Activated T-cell treated with anti-CD3 and anti-CD28 coated beads for 1 hour (primary cell): Measurements from ENCODE around the gene BCAS4.
"Not testable (repeated sequence)": the region's sequence is repeated elsewhere in the genome, so short reads cannot be mapped to it uniquely, and the experiment has no call there.

Source experiments
- DNase-seq: peaks from one replicate; pipeline ENCODE4 v3.0.0-alpha.2; 2020; ENCODE audit warnings: low read depth

Gene BCAS4, protein sequence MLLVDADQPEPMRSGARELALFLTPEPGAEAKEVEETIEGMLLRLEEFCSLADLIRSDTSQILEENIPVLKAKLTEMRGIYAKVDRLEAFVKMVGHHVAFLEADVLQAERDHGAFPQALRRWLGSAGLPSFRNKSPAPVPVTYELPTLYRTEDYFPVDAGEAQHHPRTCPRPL

GRCh38 chr20:50794846-50795634 is at the start of gene BCAS4:
BCAS4 (plus strand) TSS chr20:50795061; CDS start chr20:50795084, 23 bp downstream.
- peak; percentile 74 for DNase-seq

DNA sequence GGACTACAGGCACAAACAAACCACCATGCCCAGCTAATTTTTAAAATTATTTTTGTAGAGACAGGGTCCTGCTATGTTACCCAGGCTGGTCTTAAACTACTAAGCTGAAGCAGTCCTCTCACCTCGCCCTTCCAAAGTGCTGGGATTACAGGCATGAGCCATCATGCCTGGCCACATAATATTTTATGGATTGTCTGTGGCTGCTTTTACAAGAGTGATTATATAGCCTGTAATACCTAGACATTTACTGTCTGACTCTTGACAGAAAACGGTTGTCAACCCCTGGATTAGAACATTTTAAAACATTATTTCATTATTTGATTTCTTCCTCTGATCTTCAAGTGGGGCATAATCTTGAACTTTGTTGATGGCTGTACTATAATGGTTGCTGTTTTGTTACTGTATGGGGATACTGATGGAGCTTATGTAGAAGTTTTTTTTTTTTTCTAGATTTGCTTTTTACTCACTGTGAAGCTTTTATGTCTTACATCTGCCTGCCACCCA is 49.2 kb upstream of the BCAS4 start:
- no peak for DNase-seq

DNA sequence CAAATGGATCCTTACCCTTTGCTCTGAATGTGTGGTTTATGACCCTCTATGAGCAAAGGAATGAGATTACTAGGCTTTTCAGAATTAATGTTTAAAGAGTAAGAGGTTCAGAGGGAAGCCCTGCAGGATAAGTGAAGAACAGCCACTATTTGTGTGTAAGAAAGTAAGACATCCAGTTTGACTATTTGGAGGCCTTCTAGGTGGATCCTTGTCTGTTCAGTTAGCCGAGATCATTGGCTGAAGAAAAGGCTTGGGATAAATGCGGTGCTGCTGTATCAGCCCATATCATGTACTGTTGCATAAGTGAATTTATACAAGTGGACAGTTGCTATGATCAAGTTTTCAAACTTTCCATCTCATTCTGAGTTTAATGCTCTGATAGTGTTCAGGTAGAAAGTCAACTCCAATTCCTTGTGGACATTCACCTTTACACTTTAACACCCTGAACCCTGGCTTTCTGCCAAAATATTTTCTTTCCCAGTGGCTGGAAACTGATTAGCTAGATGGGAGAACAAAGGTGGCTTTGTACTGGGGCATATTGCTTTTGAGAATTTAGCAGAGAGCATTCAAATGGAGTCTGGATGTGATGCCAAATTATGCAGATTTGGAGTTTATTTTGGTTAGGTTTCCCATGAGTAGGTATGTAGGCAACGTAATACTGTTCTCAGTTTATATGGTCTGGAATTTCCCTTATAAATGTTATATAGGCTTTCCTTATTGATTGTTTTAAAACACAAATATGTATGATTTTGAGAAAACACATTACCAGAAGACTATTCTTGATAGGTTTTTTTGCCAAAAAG is 48.5 kb upstream of the BCAS4 start:
- DNase-seq = no peak

DNA sequence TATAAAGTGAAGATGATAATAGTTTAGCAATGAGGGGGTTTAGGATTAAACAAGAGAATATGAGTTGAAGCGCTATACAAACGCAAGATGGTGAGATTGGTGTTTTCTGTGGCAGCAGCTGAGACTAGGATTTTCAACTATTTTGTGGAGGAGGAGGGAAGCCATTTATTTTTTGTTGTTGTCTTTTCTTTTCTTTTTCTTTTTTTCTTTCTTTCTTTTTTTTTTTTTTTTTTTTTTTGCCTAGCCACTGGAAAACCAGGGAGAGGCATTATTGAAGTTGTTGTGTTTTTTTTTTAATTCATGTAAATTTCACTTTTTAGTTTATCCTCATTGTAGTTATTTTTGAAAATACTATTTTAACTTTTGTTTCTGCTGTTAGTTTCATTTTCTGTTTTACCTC is 47.6 kb upstream of the BCAS4 start:
- no peak for DNase-seq

DNA sequence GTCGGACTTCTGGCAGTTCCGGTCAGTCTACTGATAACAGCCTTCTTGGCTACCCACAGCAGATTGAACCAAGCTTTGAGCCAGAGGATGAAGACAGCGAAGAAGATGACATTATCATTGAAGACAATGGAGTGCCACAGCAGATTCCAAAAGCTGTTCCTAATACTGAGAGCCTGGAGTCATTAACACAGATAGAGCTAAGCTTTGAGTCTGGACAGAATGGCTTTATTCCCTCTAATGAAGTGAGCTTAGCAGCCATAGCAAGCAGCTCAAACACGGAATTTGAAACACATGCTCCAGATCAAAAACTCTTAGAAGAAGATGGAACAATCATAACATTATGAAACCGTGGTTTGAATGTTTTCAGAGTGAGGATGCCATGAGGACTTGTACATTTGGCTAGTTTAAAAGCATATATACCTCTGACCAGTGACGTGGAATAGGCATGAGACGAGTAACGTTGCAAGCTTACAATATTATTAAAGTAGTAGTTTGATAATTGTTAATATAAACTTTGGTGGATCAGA is 44.7 kb upstream of the BCAS4 start:
- no peak for DNase-seq

GRCh38 chr20:50753152-50753551 is 41.7 kb upstream of the BCAS4 start:
- no peak for DNase-seq

- DNase-seq = no peak
These were observed 40.4 kb upstream of the BCAS4 start for GRCh38 chr20:50754420-50754819.

- no peak for DNase-seq
These were observed 38.4 kb upstream of the BCAS4 start for GRCh38 chr20:50756447-50756846.

GRCh38 chr20:50758469-50758868 is 36.4 kb upstream of the BCAS4 start:
- no peak for DNase-seq

DNA sequence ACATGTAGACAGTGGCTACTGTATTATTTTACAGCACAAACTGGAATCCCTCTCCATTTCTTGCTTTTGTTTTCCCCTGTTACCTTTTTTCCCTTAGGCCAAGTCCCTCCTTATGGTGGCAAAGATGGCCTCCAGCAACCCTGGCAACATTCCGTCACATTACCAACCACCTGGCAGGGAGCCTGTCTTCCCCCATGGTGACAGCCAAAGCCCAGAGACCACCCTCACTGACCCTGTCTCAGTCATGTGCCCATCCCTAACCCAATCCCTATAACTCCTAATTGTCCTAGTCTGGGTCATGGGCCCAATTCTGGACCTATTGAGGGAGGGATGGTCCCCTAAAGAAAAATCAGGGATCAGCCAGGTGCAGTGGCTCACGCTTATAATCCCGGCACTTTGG is 35.9 kb upstream of the BCAS4 start:
- DNase-seq = no peak

DNA sequence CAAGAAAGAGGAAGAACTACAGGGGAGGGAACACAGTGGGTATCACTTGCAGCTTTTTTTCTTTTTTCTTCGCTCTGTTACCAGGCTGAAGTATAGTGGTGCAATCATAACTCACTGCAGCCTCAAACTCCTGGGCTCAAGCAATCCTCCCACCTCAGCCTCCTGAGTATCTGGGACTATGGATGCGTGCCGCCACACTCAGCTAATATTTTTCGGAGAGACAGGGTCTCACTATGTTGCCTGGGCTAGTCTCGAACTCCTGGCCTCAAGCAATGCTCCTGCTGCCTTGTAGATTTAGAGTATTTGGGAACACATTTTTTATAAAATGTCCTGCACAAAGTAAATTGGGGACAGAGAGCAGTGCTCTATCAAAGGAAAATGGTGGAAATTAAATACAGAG is 35.2 kb upstream of the BCAS4 start:
- DNase-seq = no peak

DNA sequence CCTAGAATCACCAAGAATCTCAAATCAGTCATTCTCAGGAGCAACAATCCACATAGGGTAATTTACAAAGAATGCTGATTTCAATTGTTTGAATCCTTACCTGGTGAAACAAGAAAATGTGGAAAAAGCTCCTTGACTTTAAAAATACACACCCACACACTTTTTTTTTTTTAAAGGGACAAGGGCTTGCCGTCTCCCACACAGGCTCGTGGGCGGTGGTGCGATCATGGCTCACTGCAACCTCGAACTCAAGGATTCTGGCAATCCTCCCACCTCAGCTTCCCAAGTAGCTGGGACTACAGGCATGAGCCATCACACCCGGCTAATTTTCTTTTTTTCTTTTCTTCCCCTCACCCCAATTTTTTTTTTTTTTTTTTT is 32.8 kb upstream of the BCAS4 start:
- no peak for DNase-seq

DNA sequence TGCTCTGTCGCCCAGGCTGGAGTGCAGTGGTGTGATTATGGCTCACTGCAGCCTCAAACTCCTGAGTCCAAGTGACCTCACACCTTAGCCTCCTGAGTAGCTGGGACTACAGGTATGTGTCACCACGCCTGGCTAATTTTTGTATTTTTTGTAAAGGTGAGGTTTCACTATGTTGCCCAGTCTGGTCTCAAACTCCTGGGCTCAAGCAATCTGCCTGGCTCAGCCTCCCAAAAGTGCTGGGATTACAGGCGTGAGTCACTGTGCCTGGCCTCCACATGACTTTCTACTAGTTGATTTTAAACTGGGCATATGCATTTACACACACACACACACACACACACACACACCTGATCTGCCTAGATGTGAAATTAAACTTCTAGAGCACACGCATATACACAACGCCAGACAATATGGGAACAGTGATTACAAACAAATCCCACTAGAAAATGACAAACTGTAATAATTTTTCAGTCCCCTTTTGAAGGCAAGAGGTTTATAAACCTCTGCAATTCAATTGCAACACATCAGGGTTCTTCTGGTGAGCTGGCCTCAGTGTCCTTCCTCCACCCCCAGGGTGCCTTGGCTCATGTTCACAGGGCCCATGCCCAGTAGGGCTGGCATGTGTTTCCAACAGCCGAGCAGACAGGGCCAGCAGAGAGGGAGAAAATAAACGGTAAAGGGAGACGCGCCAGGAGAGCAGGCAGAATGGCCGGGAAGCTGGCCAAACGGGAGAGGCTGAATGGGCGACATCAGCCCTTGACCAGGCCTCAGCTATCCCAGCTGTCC is 32.2 kb upstream of the BCAS4 start:
- DNase-seq = no peak

GRCh38 chr20:50763550-50764458 is 31.1 kb upstream of the BCAS4 start:
- DNase-seq = not testable (repeated sequence)

DNA sequence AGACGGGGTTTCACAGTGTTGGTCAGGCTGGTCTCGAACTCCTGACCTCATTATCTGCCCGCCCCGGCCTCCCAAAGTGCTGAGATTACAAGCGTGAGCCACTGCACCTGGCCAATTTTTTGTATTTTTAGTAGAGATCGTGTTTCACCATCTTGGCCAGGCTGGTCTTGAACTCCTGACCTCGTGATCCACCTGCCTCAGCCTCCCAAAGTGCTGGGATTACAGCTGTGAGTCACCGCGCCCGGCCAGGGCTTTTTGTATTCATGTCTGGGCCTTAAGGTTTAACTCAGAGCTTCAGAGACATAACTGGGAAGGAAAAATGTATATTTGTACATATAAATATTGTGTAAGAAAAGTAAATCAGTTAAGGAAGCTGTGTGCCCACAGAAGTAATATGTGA is 29.6 kb upstream of the BCAS4 start:
- not testable (repeated sequence) for DNase-seq

DNA sequence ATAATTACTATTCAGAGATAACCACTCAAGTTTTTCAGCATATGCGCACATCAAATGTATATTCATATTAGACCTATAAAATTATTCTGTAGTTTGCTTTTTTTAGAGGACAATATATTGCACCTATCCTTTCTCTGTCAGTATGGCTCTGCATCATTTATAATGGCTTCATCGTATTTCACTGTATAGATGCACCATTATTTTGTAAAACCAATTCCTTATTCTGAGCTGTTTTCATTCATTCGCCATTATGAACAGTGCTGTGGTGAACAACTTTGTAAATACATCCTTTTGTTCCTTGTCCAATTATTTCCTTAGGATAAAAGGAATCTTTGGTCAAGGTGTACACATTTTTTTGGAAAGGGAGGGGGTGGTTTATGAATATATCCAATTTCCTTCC is 29.2 kb upstream of the BCAS4 start:
- DNase-seq = no peak

DNA sequence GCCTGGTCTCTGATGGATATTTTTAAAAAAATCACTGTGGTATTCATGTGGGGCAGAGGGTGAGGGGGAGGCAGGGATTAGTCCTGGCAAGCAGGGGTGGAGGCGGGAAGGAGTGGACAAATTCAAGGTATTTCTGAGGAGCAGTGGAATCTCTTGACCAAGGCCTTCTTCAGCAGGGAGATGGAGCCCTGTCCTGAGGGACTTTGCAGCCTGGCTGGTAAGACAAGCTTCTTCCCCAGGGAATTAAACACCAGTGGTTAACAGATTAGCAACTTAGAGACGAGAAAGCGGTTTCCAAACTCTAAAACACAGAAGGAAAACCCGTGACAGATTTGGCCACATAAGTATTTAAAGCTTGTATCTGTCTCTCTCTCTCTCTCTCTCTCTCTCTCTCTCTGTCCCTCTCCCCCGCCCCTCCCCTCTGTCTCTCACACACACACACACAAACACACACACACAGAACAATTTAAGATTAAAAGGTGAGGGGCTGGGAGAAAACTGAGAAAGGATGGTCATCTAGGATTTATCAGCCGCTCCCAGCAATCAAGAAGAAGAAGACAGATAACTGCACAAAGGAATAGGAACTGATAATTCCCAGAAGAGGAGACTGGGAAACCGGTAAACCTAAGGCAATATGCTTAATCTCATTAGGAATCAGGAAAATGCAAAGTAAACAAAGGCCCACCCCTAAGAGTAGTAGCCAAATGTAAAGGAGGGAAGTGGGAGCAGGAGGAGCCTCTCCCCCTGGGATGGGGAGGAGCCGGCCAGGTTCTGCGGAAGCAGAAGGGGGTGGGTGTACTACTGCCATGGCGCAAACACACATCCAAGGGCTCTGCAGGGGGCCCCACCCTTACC is 27.7 kb upstream of the BCAS4 start:
- DNase-seq = not testable (repeated sequence)

- not testable (repeated sequence) for DNase-seq
These were observed 25.9 kb upstream of the BCAS4 start for GRCh38 chr20:50768991-50769390.

DNA sequence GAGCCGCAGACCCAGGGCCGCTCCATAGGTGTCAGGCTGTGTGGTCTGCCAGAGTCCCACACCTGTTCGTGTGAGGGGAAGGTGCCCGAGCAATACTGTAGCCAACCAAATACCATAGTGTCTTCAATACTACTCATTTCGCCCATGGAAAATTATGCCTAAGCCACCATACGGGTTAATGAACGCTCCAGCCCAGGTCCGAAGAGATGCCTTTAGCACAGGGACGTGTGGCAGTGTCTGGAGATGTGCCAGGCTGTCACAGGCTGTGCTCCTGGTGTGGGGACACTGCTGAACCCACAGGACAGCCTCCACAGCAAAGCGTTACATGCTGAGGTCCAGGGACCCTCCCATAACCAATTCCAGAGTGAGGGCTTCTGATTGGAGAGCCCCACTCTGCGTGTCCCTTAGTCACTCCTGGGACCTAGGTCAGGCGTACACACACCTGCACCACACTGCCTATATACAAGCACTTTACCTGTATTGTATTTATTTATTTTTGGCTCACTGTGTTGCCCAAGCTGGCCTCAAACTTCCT is 25.2 kb upstream of the BCAS4 start:
- not testable (repeated sequence) for DNase-seq
